GM18951 (cell line): ENCODE results near the gene IPMK.
A peak's percentile ranks its signal among the peaks of the same experiment; 100 is the strongest.

ENCODE experiments used
- POLR2A ChIP-seq: IDR thresholded peaks from 4 replicates; pipeline ENCODE4 v1.6.1; 2011; ENCODE audit warnings: mild to moderate bottlenecking; ENCODE audit not compliant: insufficient read length, insufficient read depth; ENCODE audit errors: extremely low read depth
- in situ Hi-C: fragments of 300-500 bp; cut with MboI; formaldehyde crosslinking; loops from one replicate; pipeline ENCODE4 v1.12.0; 2022; ENCODE audit warnings: low sequenced_read_pairs, mixed read lengths, inconsistent platforms; ENCODE audit not compliant: unreplicated experiment

The IPMK gene

GRCh38 chr10:58267713-58268453, at the start of gene IPMK:
Gene IPMK (minus strand): TSS chr10:58267894. CDS start chr10:58267611, 283 bp downstream.
- in situ Hi-C loops: no loop called here
- TF ChIP-seq POLR2A: peak; percentile 72

- TF ChIP-seq POLR2A: no peak
- in situ Hi-C loops: no loop called here
Measured at GRCh38 chr10:58316874-58317273, 49.2 kb upstream of the IPMK start.

GRCh38 chr10:58311026-58311425, 43.3 kb upstream of the IPMK start:
- no peak for TF ChIP-seq POLR2A
- in situ Hi-C loops: no loop called here

- in situ Hi-C loops: no loop called here
Measured at GRCh38 chr10:58307676-58308075, 40.0 kb upstream of the IPMK start.

GRCh38 chr10:58305821-58306220, 38.1 kb upstream of the IPMK start:
- in situ Hi-C loops: no loop called here
- no peak for TF ChIP-seq POLR2A

More at GRCh38 chr10:58307676-58308075, 40.0 kb upstream of the IPMK start:
- no peak for TF ChIP-seq POLR2A

- in situ Hi-C loops: no loop called here
- no peak for TF ChIP-seq POLR2A
Measured at GRCh38 chr10:58304099-58304633, 36.5 kb upstream of the IPMK start.

GRCh38 chr10:58302254-58302653, 34.6 kb upstream of the IPMK start:
- in situ Hi-C loops: no loop called here

GRCh38 chr10:58300676-58301075, 33.0 kb upstream of the IPMK start:
- in situ Hi-C loops: no loop called here
- TF ChIP-seq POLR2A: no peak

More at GRCh38 chr10:58302254-58302653, 34.6 kb upstream of the IPMK start:
- no peak for TF ChIP-seq POLR2A

- in situ Hi-C loops: no loop called here
- no peak for TF ChIP-seq POLR2A
Measured at GRCh38 chr10:58299580-58299979, 31.9 kb upstream of the IPMK start.

GRCh38 chr10:58293989-58294388, 26.3 kb upstream of the IPMK start:
- no peak for TF ChIP-seq POLR2A
- in situ Hi-C loops: no loop called here

- no peak for TF ChIP-seq POLR2A
- in situ Hi-C loops: no loop called here
Measured at GRCh38 chr10:58291538-58292174, 24.0 kb upstream of the IPMK start.

GRCh38 chr10:58282615-58283014, 14.9 kb upstream of the IPMK start:
- in situ Hi-C loops: no loop called here
- TF ChIP-seq POLR2A: no peak

GRCh38 chr10:58281092-58281752, 13.5 kb upstream of the IPMK start:
- in situ Hi-C loops: no loop called here
- no peak for TF ChIP-seq POLR2A
